WI38 (cell line): ENCODE measurements around the gene EFHD2.
"Not testable (repeated sequence)": the region's sequence is repeated elsewhere in the genome, so short reads cannot be mapped to it uniquely, and the experiment has no call there.

ENCODE experiments used
- H3K4me3 ChIP-seq: 2 replicates; pipeline ENCODE4 v1.5.1; 2011; ENCODE audit warnings: low read depth, mild to moderate bottlenecking, control low read depth, low read length
- TF ChIP-seq, protein P1 (sequence below): IDR thresholded peaks from 2 replicates; pipeline ENCODE4 v1.5.1; 2012; ENCODE audit warnings: low read depth, mild to moderate bottlenecking, control low read depth, low read length

Gene EFHD2

GRCh38 chr1:15455522-15455921, 45.8 kb downstream of the EFHD2 start:
- TF ChIP-seq, protein P1, sequence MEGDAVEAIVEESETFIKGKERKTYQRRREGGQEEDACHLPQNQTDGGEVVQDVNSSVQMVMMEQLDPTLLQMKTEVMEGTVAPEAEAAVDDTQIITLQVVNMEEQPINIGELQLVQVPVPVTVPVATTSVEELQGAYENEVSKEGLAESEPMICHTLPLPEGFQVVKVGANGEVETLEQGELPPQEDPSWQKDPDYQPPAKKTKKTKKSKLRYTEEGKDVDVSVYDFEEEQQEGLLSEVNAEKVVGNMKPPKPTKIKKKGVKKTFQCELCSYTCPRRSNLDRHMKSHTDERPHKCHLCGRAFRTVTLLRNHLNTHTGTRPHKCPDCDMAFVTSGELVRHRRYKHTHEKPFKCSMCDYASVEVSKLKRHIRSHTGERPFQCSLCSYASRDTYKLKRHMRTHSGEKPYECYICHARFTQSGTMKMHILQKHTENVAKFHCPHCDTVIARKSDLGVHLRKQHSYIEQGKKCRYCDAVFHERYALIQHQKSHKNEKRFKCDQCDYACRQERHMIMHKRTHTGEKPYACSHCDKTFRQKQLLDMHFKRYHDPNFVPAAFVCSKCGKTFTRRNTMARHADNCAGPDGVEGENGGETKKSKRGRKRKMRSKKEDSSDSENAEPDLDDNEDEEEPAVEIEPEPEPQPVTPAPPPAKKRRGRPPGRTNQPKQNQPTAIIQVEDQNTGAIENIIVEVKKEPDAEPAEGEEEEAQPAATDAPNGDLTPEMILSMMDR = no peak
- no peak overlapping the region for H3K4me3 ChIP-seq

- no peak within 1 kb of the TSS for H3K4me3 ChIP-seq
- TF ChIP-seq, protein P1 = no peak
These were observed 46.7 kb downstream of the EFHD2 start, which contains the start of gene CELA2A for GRCh38 chr1:15456313-15456954. TSS of gene CELA2A (plus strand) at chr1:15456732. CDS start at chr1:15456754, 22 bp downstream.

- TF ChIP-seq, protein P1 = no peak
- H3K4me3 ChIP-seq = no peak overlapping the region
These were observed 47.9 kb downstream of the EFHD2 start for GRCh38 chr1:15457585-15457984.

DNA sequence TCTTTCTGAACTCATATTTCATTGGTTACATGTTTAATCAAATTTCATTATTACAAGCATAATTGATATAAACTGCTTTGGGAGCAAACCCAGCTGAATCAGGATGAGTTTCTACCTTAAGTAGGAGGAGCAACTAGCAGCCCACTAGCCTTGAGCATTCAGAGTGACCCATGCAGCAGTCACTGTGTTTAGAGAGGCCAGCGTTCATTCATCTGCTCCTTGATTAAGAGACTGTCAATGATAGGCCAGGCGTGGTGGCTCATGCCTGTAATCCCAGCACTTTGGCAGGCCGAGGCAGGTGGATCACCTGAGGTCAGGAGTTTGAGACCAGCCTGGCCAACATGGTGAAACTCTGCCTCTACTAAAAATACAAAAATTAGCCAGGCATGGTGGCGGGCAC, 48.7 kb downstream of the EFHD2 start:
- H3K4me3 ChIP-seq = not testable (repeated sequence)

DNA sequence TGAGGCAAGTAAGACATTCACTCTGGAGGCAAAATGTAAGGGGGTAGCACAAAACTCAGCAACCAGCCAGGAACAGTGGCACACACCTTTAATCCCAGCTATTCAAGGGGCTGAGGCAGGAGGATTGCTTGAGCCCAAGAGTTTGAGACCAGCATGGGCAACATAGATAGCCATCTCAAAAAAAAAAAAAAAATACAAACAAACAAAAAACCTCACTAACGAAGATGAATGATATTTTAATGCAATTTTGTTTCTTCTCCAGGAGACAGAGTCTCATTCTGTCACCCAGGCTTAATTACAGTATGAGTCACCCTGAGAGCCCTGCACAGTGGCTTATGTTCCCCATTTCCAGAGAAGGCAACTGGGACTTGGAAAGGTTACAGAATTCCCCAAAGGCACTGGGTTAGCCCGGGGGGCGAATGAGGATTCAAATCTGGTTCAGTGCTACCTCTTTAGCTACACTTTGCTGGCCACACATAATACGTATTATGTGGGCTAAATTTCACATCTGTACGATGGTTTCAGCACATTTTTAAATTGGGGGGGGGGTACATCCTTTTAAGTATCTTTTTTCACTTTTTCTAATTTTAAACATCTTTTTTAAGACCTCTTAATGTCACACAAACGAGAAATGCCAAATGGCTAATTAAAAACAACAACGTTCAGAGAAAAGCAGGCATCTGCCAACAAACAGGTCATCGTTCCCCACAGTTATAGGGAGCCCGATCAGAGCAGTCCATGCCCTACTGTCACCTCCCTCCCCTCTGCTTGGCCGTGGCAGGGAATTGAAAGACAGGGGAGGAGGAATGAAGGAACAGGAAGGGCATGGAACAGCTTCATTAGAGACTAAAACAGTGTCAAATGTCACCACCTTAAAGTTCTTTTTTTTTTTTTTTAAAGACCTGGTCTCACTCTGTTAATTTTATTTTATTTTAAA, 50.4 kb downstream of the EFHD2 start:
- no peak overlapping the region for H3K4me3 ChIP-seq
- TF ChIP-seq, protein P1 = no peak

GRCh38 chr1:15460708-15461095, 51.0 kb downstream of the EFHD2 start:
- TF ChIP-seq, protein P1 = no peak
- H3K4me3 ChIP-seq = no peak overlapping the region

DNA sequence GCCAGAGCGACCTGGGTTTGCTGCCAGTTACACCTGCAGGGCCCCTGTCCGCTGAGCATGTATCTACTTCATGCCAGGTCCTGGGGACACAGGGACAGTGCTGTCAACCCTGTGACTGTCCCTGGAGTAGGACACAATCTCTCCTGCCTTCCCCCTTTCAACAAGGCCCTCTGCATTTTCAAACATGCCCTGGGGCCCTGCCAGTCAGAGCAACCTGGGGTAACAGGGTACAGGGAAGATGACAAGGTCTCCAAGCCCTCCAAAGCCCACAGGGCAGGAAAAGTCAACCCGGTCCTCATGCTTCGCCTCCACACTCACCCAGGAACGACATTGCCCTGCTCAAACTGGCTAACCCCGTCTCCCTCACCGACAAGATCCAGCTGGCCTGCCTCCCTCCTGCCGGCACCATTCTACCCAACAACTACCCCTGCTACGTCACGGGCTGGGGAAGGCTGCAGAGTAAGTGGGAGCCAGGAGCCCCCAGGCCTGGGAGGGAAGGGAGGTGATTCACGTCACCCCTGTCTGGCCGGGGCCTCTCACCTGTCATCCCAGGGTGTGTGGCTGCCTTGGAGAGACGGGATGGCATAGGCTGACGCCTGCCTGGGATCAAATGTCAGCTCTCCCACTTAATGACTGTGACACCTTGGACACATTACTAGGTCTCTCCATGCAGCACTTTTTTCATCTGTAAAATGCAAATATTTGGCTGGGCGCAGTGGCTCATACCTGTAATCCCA, 53.5 kb downstream of the EFHD2 start:
- not testable (repeated sequence) for H3K4me3 ChIP-seq

GRCh38 chr1:15463926-15464322, 54.2 kb downstream of the EFHD2 start:
- not testable (repeated sequence) for H3K4me3 ChIP-seq
